A673 (cell line): ENCODE results near the gene SYDE1.

Source experiments
- EZH2 ChIP-seq: fragments of 200-600 bp; sonication (generic); IDR thresholded peaks from 2 replicates; pipeline ENCODE4 v1.6.1; 2017; ENCODE audit warnings: borderline replicate concordance, low read depth, mild to moderate bottlenecking, mixed read lengths, antibody characterized with exemption, low read length; ENCODE audit not compliant: poor library complexity, severe bottlenecking
- TF ChIP-seq, protein P1 (sequence below): fragments of 300-800, 200-600 bp; sonication (generic); conservative IDR thresholded peaks from 2 replicates; pipeline ENCODE4 v1.5.1; 2017; ENCODE audit warnings: low read depth, mild to moderate bottlenecking, antibody characterized with exemption, low read length, moderate library complexity, mixed read lengths

DNA sequence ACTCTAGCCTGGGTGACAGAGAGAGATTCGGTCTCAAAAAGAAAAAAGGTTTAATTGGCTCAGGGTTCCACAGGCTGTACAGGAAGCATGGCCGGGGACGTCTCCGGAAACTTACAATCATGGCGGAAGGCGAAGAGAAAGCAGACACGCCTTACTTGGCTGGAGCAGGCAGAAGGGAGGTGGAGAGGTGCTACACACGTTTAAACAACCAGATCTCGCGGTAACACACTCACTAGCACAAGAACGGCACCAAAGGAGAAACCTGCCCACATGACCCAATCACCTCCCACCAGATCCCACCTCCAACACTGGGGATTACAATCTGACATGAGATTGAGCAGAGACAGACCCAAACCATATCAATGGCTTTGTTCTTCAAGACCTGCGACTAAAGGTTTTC, 45.2 kb upstream of the SYDE1 start:
- TF ChIP-seq, protein P1, sequence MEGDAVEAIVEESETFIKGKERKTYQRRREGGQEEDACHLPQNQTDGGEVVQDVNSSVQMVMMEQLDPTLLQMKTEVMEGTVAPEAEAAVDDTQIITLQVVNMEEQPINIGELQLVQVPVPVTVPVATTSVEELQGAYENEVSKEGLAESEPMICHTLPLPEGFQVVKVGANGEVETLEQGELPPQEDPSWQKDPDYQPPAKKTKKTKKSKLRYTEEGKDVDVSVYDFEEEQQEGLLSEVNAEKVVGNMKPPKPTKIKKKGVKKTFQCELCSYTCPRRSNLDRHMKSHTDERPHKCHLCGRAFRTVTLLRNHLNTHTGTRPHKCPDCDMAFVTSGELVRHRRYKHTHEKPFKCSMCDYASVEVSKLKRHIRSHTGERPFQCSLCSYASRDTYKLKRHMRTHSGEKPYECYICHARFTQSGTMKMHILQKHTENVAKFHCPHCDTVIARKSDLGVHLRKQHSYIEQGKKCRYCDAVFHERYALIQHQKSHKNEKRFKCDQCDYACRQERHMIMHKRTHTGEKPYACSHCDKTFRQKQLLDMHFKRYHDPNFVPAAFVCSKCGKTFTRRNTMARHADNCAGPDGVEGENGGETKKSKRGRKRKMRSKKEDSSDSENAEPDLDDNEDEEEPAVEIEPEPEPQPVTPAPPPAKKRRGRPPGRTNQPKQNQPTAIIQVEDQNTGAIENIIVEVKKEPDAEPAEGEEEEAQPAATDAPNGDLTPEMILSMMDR, result no peak
- no peak for TF ChIP-seq EZH2
